Peyer's patch (tissue), 4 donors: ENCODE measurements around the gene BTG4.

ENCODE experiments used
- POLR2A ChIP-seq, 2 donors: fragments of 450-650 bp; IDR thresholded peaks; one replicate each; pipeline ENCODE4 v1.5.1; 2017; ENCODE audit warnings: antibody characterized with exemption in 2 of 2, mild to moderate bottlenecking in 2 of 2, moderate library complexity in 2 of 2
- TF ChIP-seq, protein P1 (sequence below), 6 experiments: fragments of 450-650 bp in 4 of 6; fragments of 200-600 bp in 2 of 6; sonication (generic) in 1 of 6; IDR thresholded peaks; one replicate each; pipeline ENCODE4 v1.5.1; 2017 to 2019; ENCODE audit warnings: antibody characterized with exemption in 6 of 6, mild to moderate bottlenecking in 3 of 6, moderate library complexity in 1 of 6

DNA sequence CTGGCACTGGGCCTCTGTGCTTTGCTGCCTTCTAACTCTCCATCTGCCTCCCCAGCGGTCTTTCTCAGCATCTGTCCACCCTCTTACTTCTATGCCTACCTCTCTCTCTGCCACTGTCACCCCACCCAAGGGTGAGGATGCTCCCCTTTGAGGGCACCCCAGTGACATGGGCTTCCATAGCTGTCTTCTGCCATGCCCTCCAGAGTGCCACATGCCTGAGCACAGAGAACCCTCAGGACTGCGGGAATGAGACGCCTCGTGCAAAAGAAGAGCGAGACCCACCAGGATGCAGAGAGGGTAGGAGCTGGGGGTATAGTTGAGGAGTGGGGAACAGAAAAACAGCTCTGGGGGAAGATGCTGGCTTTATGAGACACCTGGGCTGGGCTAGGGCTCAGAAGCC lies 64.3 kb downstream of the BTG4 start:
- TF ChIP-seq POLR2A (IDR thresholded peaks at IDR 0.05): no peak
- TF ChIP-seq, protein P1, sequence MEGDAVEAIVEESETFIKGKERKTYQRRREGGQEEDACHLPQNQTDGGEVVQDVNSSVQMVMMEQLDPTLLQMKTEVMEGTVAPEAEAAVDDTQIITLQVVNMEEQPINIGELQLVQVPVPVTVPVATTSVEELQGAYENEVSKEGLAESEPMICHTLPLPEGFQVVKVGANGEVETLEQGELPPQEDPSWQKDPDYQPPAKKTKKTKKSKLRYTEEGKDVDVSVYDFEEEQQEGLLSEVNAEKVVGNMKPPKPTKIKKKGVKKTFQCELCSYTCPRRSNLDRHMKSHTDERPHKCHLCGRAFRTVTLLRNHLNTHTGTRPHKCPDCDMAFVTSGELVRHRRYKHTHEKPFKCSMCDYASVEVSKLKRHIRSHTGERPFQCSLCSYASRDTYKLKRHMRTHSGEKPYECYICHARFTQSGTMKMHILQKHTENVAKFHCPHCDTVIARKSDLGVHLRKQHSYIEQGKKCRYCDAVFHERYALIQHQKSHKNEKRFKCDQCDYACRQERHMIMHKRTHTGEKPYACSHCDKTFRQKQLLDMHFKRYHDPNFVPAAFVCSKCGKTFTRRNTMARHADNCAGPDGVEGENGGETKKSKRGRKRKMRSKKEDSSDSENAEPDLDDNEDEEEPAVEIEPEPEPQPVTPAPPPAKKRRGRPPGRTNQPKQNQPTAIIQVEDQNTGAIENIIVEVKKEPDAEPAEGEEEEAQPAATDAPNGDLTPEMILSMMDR (IDR thresholded peaks at IDR 0.05): no peak
